ENCODE results near the gene FGF11. TPM values are rescaled to one million over a fixed set of nuclear protein-coding genes. Genes with fewer than 3 reads are reported as not detected.

The FGF11 gene
- total and polyA plus RNA-seq, 2 donors (not counting 3 experiments of a cell fraction or from before 2014, with no cell fraction given) = 0.70 TPM; not detected in 1

DNA sequence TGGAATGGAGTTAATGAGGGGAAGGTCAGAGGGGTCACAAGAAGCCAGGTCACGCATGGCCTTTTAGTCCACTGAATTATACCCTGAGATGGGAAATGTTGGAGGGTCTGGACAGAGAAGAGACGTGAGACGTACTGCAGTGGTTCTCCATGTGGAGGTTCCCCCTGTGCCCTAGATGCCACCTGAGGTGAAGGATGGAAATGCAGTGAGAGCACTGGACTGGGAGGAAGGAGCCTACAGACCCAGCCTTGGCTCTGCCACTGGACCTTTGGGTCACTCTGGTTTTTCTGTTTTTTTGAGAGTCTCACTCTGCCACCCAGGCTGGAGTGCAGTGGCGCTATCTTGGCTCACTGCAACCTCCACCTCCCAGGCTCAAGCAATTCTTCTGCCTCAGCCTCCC lies 43.2 kb upstream of the FGF11 start:
- Histone ChIP-seq H3K9me1 (replicated peaks; ENCODE audit: control insufficient read depth, extremely low read depth, insufficient read depth, low read length) (no peaks in the 10 kb centered on the region), H3K9me3 (replicated peaks; ENCODE audit: control insufficient read depth, insufficient read depth, low read length) (no peaks in the 10 kb centered on the region), H3K4me1 (ENCODE audit: control insufficient read depth, extremely low read depth, insufficient read depth, low read length) (peaks cover 15% of the 10 kb centered on the region), H3K27ac (ENCODE audit: insufficient read depth, low read depth, low read length) (no peak overlapping the region), H3K36me3 (ENCODE audit: control insufficient read depth in 2 of 2, extremely low read depth in 1 of 2, insufficient read depth in 2 of 2, low read length in 2 of 2) (no peaks in the 10 kb centered on the region), H2AFZ (ENCODE audit: low read depth, low read length) (no peak overlapping the region), H3K27me3 (ENCODE audit: control insufficient read depth in 2 of 2, insufficient read depth in 2 of 2, low read length in 2 of 2) (no peaks in the 10 kb centered on the region), H3K4me2 (ENCODE audit: insufficient read depth, low read length) (no peak overlapping the region), H4K20me1 (replicated peaks; ENCODE audit: control insufficient read depth, extremely low read depth, insufficient read depth, low read length) (no peaks in the 10 kb centered on the region), H3K9ac (replicated peaks; ENCODE audit: extremely low read depth, insufficient read depth, low read length) (no peak overlapping the region), H3K79me2 (ENCODE audit: control insufficient read depth, insufficient read depth, low read length) (no peaks in the 10 kb centered on the region), H3K4me3 (replicated peaks in 1 of 3; ENCODE audit: insufficient read depth in 1 of 3, low read depth in 1 of 3, low read length in 3 of 3) (no peak overlapping the region)
- dilution Hi-C loops (cut with MboI; ENCODE audit: extremely low pct_ligation_motif_present, low sequenced_read_pairs) (no loop called here), intact Hi-C loops (cut with micrococcal nuclease) (no loop called here)
- TF ChIP-seq, protein P1, sequence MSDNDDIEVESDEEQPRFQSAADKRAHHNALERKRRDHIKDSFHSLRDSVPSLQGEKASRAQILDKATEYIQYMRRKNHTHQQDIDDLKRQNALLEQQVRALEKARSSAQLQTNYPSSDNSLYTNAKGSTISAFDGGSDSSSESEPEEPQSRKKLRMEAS (IDR thresholded peaks at IDR 0.05; ENCODE audit: insufficient read depth, insufficient read length) = no peak
- no peak for TF ChIP-seq GATA2 (IDR thresholded peaks at IDR 0.05; ENCODE audit: insufficient read depth, insufficient read length, low read depth, low read length)
- TF ChIP-seq POLR2AphosphoS5 (IDR thresholded peaks at IDR 0.05; ENCODE audit: insufficient read depth, low read depth, low read length) = no peak
- no peak for TF ChIP-seq JUN (IDR thresholded peaks at IDR 0.05; ENCODE audit: borderline replicate concordance, insufficient read depth, insufficient read length, low read depth)
- TF ChIP-seq, protein P2, sequence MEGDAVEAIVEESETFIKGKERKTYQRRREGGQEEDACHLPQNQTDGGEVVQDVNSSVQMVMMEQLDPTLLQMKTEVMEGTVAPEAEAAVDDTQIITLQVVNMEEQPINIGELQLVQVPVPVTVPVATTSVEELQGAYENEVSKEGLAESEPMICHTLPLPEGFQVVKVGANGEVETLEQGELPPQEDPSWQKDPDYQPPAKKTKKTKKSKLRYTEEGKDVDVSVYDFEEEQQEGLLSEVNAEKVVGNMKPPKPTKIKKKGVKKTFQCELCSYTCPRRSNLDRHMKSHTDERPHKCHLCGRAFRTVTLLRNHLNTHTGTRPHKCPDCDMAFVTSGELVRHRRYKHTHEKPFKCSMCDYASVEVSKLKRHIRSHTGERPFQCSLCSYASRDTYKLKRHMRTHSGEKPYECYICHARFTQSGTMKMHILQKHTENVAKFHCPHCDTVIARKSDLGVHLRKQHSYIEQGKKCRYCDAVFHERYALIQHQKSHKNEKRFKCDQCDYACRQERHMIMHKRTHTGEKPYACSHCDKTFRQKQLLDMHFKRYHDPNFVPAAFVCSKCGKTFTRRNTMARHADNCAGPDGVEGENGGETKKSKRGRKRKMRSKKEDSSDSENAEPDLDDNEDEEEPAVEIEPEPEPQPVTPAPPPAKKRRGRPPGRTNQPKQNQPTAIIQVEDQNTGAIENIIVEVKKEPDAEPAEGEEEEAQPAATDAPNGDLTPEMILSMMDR (IDR thresholded peaks at IDR 0.05; ENCODE audit: extremely low read depth in 1 of 2, insufficient read depth in 1 of 2, low read depth in 1 of 2, low read length in 2 of 2) = no peak
- no peak for TF ChIP-seq FOS (IDR thresholded peaks at IDR 0.05; ENCODE audit: borderline replicate concordance, insufficient read depth, low read length)
- no peak for TF ChIP-seq EZH2 (IDR thresholded peaks at IDR 0.05; ENCODE audit: borderline replicate concordance, low read depth, low read length, severe bottlenecking)
- TF ChIP-seq MYC (IDR thresholded peaks at IDR 0.05; ENCODE audit: low read depth, low read length) = no peak
- ChIA-PET POLR2A (no interaction called here), CTCF (no interaction called here)
- FAIRE-seq (no peak), DNase-seq (ENCODE audit: low read depth, low spot score) (no peak)
- BruUV-seq (replicated peaks) = no TSS peak
